GM23248 (cell line): ENCODE measurements around the gene PSMC6. TPM values are rescaled to one million over a fixed set of nuclear protein-coding genes. Genes with fewer than 3 reads are reported as not detected.

Experiments used
- DNase-seq: peaks from one replicate; pipeline ENCODE4 v3.0.0-alpha.2; 2015
- H2AFZ ChIP-seq: fragments of 200-600 bp; sonication (generic); 2 replicates; pipeline ENCODE4 v1.6.1; 2016; ENCODE audit warnings: antibody characterized with exemption
- H3F3A ChIP-seq: fragments of 200-600 bp; sonication (generic); 2 replicates; pipeline ENCODE4 v1.6.1; 2016; ENCODE audit warnings: mild to moderate bottlenecking, antibody characterized with exemption, mixed run types; ENCODE audit not compliant: insufficient read depth
- H3K27ac ChIP-seq: fragments of 200-600 bp; sonication (generic); 2 replicates; pipeline ENCODE4 v1.5.1; 2016; ENCODE audit warnings: mild to moderate bottlenecking
- H3K27me3 ChIP-seq: fragments of 200-600 bp; sonication (generic); replicated peaks from 2 replicates; pipeline ENCODE4 v1.6.1; 2016; ENCODE audit warnings: mild to moderate bottlenecking; ENCODE audit not compliant: insufficient read depth
- H3K36me3 ChIP-seq: fragments of 200-600 bp; sonication (generic); 2 replicates; pipeline ENCODE4 v1.6.1; 2016; ENCODE audit warnings: low read depth, mild to moderate bottlenecking
- H3K4me1 ChIP-seq: fragments of 200-600 bp; sonication (generic); 2 replicates; pipeline ENCODE4 v1.6.1; 2016; ENCODE audit warnings: mild to moderate bottlenecking; ENCODE audit not compliant: insufficient read depth
- H3K4me2 ChIP-seq: fragments of 200-600 bp; sonication (generic); one replicate; pipeline ENCODE4 v1.6.1; 2016; ENCODE audit warnings: mild to moderate bottlenecking; ENCODE audit not compliant: unreplicated experiment
- H3K4me3 ChIP-seq: fragments of 200-600 bp; sonication (generic); 2 replicates; pipeline ENCODE4 v1.5.1; 2016; ENCODE audit warnings: mild to moderate bottlenecking
- H3K79me2 ChIP-seq: fragments of 200-600 bp; sonication (generic); 2 replicates; pipeline ENCODE4 v1.6.1; 2016; ENCODE audit warnings: mild to moderate bottlenecking; ENCODE audit not compliant: insufficient read depth
- H3K9ac ChIP-seq: fragments of 200-600 bp; sonication (generic); 2 replicates; pipeline ENCODE4 v1.6.1; 2016; ENCODE audit warnings: mild to moderate bottlenecking
- H3K9me2 ChIP-seq: fragments of 200-600 bp; sonication (generic); 2 replicates; pipeline ENCODE4 v1.6.1; 2016; ENCODE audit warnings: mixed run types, mild to moderate bottlenecking, moderate library complexity; ENCODE audit not compliant: insufficient read depth
- H3K9me3 ChIP-seq: fragments of 200-600 bp; sonication (generic); one replicate; pipeline ENCODE4 v1.6.1; 2017; ENCODE audit warnings: low read depth
- H4K20me1 ChIP-seq: fragments of 200-600 bp; sonication (generic); 2 replicates; pipeline ENCODE4 v1.6.0; 2016; ENCODE audit not compliant: insufficient read depth
- EZH2 ChIP-seq: fragments of 200-600 bp; sonication (generic); IDR thresholded peaks from 2 replicates; pipeline ENCODE4 v1.6.1; 2018; ENCODE audit warnings: antibody characterized with exemption, mild to moderate bottlenecking; ENCODE audit not compliant: insufficient read depth, poor library complexity, severe bottlenecking
- EZH2phosphoT487 ChIP-seq: fragments of 200-600 bp; sonication (generic); IDR thresholded peaks from 2 replicates; pipeline ENCODE4 v1.6.1; 2018; ENCODE audit warnings: antibody characterized with exemption, moderate library complexity, mild to moderate bottlenecking, low read depth; ENCODE audit not compliant: insufficient read depth
- WGBS, 2 experiments: methylation state at CpG; one replicate each; pipeline ENCODE4 v1.1.6; 2015 to 2017; ENCODE audit warnings: low lambda C conversion rate in 2 of 2, low coverage in 1 of 2; ENCODE audit errors: missing lambda C conversion rate in 2 of 2; 5-methylcytosine and 5-hydroxymethylcytosine counted together
- in situ Hi-C: fragments of 300-500 bp; cut with MboI; formaldehyde crosslinking; loops from 2 replicates; pipeline ENCODE4 v1.15.0; 2020
- polyA plus RNA-seq: library from polyadenylated mRNA; unstranded; fragments of >200 nt; fragmentation: Nextera tagmentation; extraction: Ambion mirVana; gene quantifications from 2 replicates; pipeline ENCODE4 v1.2.1, GENCODE V29; 2016
- total RNA-seq: library from RNA; depleted of rRNA; stranded (reverse); fragments of >200 nt; shearing (Covaris generic); gene quantifications from 2 replicates; pipeline ENCODE4 v1.2.3, GENCODE V29; 2014

Gene PSMC6
- total and polyA plus RNA-seq, 2 experiments from 2014 or later, result 98.8 to 108 TPM

DNA sequence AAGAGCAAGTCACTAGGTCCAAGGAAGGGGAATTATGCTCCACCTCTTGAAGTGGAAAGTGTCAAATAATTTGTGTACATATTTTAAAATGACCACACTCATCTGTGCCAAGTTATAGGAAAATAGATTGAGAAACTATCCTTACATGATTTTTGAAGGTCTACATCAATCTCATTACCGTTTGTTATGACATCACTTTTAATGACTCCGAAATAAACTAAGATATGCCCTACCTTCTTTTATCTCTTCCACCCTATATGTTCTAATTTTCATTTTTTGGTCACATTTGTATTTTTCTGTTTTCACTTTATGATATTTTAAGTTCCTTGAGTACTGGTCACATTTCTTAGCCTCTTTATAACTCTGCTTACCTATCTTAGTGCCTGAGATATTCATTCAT, 3.3 kb upstream of the PSMC6 start:
- Histone ChIP-seq H4K20me1 (no peaks in the 10 kb centered on the region; the same call in 1 of the 2 replicates), H3K4me3 (no peak overlapping the region), H3K9ac (peak overlapping the region; percentile 28), H3K27me3 (no peaks in the 10 kb centered on the region), H3K9me3 (no peaks in the 10 kb centered on the region), H3K4me2 (peak overlapping the region; percentile 27), H3K79me2 (peaks cover 16% of the 10 kb centered on the region), H3K4me1 (peaks cover 22% of the 10 kb centered on the region), H3F3A (peaks cover 15% of the 10 kb centered on the region), H2AFZ (0 out of 2 replicates have a peak overlapping the region, but pooled peaks have one; percentile 21), H3K9me2 (no peaks in the 10 kb centered on the region), H3K36me3 (peaks cover 2% of the 10 kb centered on the region), H3K27ac (peak overlapping the region; percentile 81)
- in situ Hi-C loops, result no loop called here
- TF ChIP-seq EZH2 (no peak), EZH2phosphoT487 (no peak)
- 99 to 100% methylated on average over 2 of the region's 2 CpGs for WGBS, 2 experiments
- no peak for DNase-seq

DNA sequence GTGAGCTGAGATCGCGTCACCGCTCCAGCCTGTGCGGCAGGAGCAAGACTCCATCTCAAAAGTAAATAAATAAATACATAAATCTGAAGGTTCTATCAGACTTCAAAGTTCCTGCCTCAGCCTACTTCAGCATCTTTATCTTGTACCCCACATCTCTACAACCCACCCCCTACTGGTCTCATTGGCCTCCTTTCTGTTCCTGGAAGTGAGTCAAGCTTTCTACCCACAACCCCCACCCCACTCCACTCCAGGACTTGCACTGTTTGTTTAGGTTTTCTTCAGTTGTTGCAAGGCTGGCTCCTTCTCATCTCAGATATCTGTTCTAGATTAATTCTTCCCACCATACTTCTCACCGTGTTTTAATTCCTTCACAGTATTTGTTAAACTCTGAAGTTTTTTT, 714 bp upstream of the PSMC6 start:
- no peak for DNase-seq
- peak overlapping the region; percentile 90 for H3K9ac ChIP-seq

DNA sequence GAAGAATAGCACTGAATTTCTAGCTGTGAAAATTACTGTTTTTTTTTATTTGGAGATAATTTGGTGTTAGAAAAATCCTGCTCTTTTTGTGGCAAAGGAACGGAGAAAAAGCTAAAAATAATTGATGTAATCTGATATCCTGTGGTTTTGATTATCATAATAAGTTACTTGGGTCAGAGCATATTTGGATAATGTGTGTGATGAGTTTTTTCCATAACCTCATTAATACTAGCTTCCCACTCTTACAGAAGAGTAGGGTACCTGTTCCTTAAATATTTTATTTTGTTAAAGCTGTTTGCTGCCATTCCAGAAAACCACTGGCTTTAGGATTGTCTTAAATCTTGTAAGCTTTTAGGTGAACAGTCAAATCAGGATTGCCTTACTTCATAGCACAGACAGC, 4.7 kb downstream of the PSMC6 start:
- DNase-seq, result no peak
- no peaks in the 10 kb centered on the region for H3K27me3 ChIP-seq
- H3K27ac ChIP-seq, result no peak overlapping the region
- H3K9ac ChIP-seq, result no peak overlapping the region
- no peak overlapping the region for H2AFZ ChIP-seq
- in situ Hi-C loops, result no loop called here
- H4K20me1 ChIP-seq, result no peaks in the 10 kb centered on the region; the same call in 1 of the 2 replicates
- H3K36me3 ChIP-seq, result peaks cover 65% of the 10 kb centered on the region
- no peaks in the 10 kb centered on the region for H3F3A ChIP-seq
- H3K9me3 ChIP-seq, result no peaks in the 10 kb centered on the region
- H3K4me3 ChIP-seq, result no peak overlapping the region
- no peak overlapping the region for H3K4me2 ChIP-seq
- WGBS, 2 experiments, result 9 to 15% methylated on average over 1 of the region's 1 CpG
- H3K79me2 ChIP-seq, result peaks cover 95% of the 10 kb centered on the region
- peaks cover 36% of the 10 kb centered on the region for H3K4me1 ChIP-seq
- H3K9me2 ChIP-seq, result no peaks in the 10 kb centered on the region
- TF ChIP-seq EZH2phosphoT487 (no peak), EZH2 (no peak)

More for the DNA sequence above, 714 bp upstream of the PSMC6 start:
- H3K4me3 ChIP-seq, result peak overlapping the region; percentile 85
- no peaks in the 10 kb centered on the region for H3K9me3 ChIP-seq
- no peaks in the 10 kb centered on the region for H3K9me2 ChIP-seq
- H4K20me1 ChIP-seq, result no peaks in the 10 kb centered on the region; the same call in 1 of the 2 replicates
- 72 to 80% methylated on average over 5 of the region's 5 CpGs for WGBS, 2 experiments
- no peaks in the 10 kb centered on the region for H3K27me3 ChIP-seq
- peaks cover 15% of the 10 kb centered on the region for H3F3A ChIP-seq
- H2AFZ ChIP-seq, result peak overlapping the region; percentile 98
- H3K79me2 ChIP-seq, result peaks cover 43% of the 10 kb centered on the region
- H3K27ac ChIP-seq, result peak overlapping the region; percentile 78
- in situ Hi-C loops, result no loop called here
- TF ChIP-seq EZH2 (no peak), EZH2phosphoT487 (no peak)
- peak overlapping the region; percentile 88 for H3K4me2 ChIP-seq
- peaks cover 27% of the 10 kb centered on the region for H3K36me3 ChIP-seq
- H3K4me1 ChIP-seq, result peaks cover 44% of the 10 kb centered on the region

DNA sequence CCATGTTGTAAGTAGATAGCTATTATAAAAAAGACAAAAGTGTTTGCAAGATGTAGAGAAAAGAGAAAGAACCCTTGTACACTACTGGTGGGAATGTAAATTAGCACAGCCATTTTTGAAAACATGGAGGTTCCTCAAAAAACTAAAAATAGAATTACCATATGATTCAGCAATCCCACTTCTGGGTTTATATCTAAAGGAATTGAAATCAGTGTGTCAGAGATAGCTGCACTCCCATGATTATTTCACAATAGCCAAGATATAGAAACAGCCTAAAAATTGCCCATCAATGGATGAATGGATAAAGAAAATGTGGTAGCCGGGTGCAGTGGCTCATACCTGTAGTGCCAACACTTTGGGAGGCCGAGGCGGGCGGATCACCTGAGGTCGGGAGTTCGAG, 9.2 kb downstream of the PSMC6 start:
- no peaks in the 10 kb centered on the region for H4K20me1 ChIP-seq
- no peak overlapping the region for H2AFZ ChIP-seq
- DNase-seq, result no peak
- H3K79me2 ChIP-seq, result peaks cover 89% of the 10 kb centered on the region
- no peak overlapping the region for H3K4me2 ChIP-seq
- no peak overlapping the region for H3K9ac ChIP-seq
- peaks cover 9% of the 10 kb centered on the region; the same call in 1 of the 2 replicates for H3F3A ChIP-seq
- H3K36me3 ChIP-seq, result peaks cover 76% of the 10 kb centered on the region
- 97 to 98% methylated on average over 6 of the region's 6 CpGs for WGBS, 2 experiments
- no peak overlapping the region for H3K27ac ChIP-seq
- H3K4me1 ChIP-seq, result peaks cover 8% of the 10 kb centered on the region; the same call in 1 of the 2 replicates
- no peaks in the 10 kb centered on the region for H3K9me2 ChIP-seq
- no peaks in the 10 kb centered on the region for H3K9me3 ChIP-seq
- H3K27me3 ChIP-seq, result no peaks in the 10 kb centered on the region
- TF ChIP-seq EZH2 (no peak), EZH2phosphoT487 (no peak)
- H3K4me3 ChIP-seq, result no peak overlapping the region
- in situ Hi-C loops, result no loop called here
